ENCODE results near the gene CHRNG.

CHRNG gene

GRCh38 chr2:232497348-232497747 lies 42.1 kb upstream of the CHRNG start:
- H3K4me3 ChIP-seq (ENCODE audit: low read depth in 1 of 2, low read length in 2 of 2): no peak overlapping the region
- no peak overlapping the region for H3K9ac ChIP-seq (ENCODE audit: low read length)
- H3K27ac ChIP-seq (ENCODE audit: low read depth, low read length): no peak overlapping the region
- no peaks in the 10 kb centered on the region for H3K4me1 ChIP-seq (ENCODE audit: insufficient read depth, low read length)
- H3K36me3 ChIP-seq (ENCODE audit: insufficient read depth, low read length): no peaks in the 10 kb centered on the region
- no peaks in the 10 kb centered on the region for H3K9me3 ChIP-seq (ENCODE audit: low read length)
- H3K27me3 ChIP-seq (ENCODE audit: control insufficient read depth in 1 of 2, insufficient read depth in 2 of 2, low read length in 2 of 2): no peaks in the 10 kb centered on the region

- Histone ChIP-seq H3K4me1 (ENCODE audit: insufficient read depth, low read length) (no peaks in the 10 kb centered on the region), H3K27me3 (ENCODE audit: control insufficient read depth in 1 of 2, insufficient read depth in 2 of 2, low read length in 2 of 2) (peaks cover 0 to 4% of the 10 kb centered on the region in 2 donors), H3K9me3 (ENCODE audit: low read length) (no peaks in the 10 kb centered on the region), H3K4me3 (ENCODE audit: low read depth in 1 of 2, low read length in 2 of 2) (no peak overlapping the region), H3K27ac (ENCODE audit: low read depth, low read length) (no peak overlapping the region), H3K9ac (ENCODE audit: low read length) (no peak overlapping the region), H3K36me3 (ENCODE audit: insufficient read depth, low read length) (no peaks in the 10 kb centered on the region)
Measured at GRCh38 chr2:232498452-232498851, 41.0 kb upstream of the CHRNG start.

- Histone ChIP-seq H3K4me3 (ENCODE audit: low read depth in 1 of 2, low read length in 2 of 2) (no peak overlapping the region), H3K9ac (ENCODE audit: low read length) (no peak overlapping the region), H3K27me3 (ENCODE audit: control insufficient read depth in 1 of 2, insufficient read depth in 2 of 2, low read length in 2 of 2) (peaks cover 0 to 15% of the 10 kb centered on the region in 2 donors), H3K36me3 (ENCODE audit: insufficient read depth, low read length) (no peaks in the 10 kb centered on the region), H3K9me3 (ENCODE audit: low read length) (no peaks in the 10 kb centered on the region), H3K27ac (ENCODE audit: low read depth, low read length) (no peak overlapping the region), H3K4me1 (ENCODE audit: insufficient read depth, low read length) (peaks cover 4% of the 10 kb centered on the region)
Measured at GRCh38 chr2:232501331-232501771, 38.1 kb upstream of the CHRNG start.

GRCh38 chr2:232501794-232502390 lies 37.6 kb upstream of the CHRNG start:
- Histone ChIP-seq H3K27ac (ENCODE audit: low read depth, low read length) (no peak overlapping the region), H3K9ac (ENCODE audit: low read length) (no peak overlapping the region), H3K9me3 (ENCODE audit: low read length) (no peaks in the 10 kb centered on the region), H3K4me1 (ENCODE audit: insufficient read depth, low read length) (peaks cover 4% of the 10 kb centered on the region), H3K27me3 (ENCODE audit: control insufficient read depth in 1 of 2, insufficient read depth in 2 of 2, low read length in 2 of 2) (peaks cover 0 to 15% of the 10 kb centered on the region in 2 donors), H3K36me3 (ENCODE audit: insufficient read depth, low read length) (no peaks in the 10 kb centered on the region), H3K4me3 (ENCODE audit: low read depth in 1 of 2, low read length in 2 of 2) (no peak overlapping the region)

GRCh38 chr2:232502511-232502910 lies 37.0 kb upstream of the CHRNG start:
- Histone ChIP-seq H3K4me3 (ENCODE audit: low read depth in 1 of 2, low read length in 2 of 2) (no peak overlapping the region), H3K9ac (ENCODE audit: low read length) (no peak overlapping the region), H3K36me3 (ENCODE audit: insufficient read depth, low read length) (no peaks in the 10 kb centered on the region), H3K27ac (ENCODE audit: low read depth, low read length) (no peak overlapping the region), H3K27me3 (ENCODE audit: control insufficient read depth in 1 of 2, insufficient read depth in 2 of 2, low read length in 2 of 2) (peaks cover 0 to 15% of the 10 kb centered on the region in 2 donors), H3K4me1 (ENCODE audit: insufficient read depth, low read length) (peaks cover 4% of the 10 kb centered on the region), H3K9me3 (ENCODE audit: low read length) (no peaks in the 10 kb centered on the region)

- peaks cover 0 to 15% of the 10 kb centered on the region in 2 donors for H3K27me3 ChIP-seq (ENCODE audit: control insufficient read depth in 1 of 2, insufficient read depth in 2 of 2, low read length in 2 of 2)
- no peaks in the 10 kb centered on the region for H3K36me3 ChIP-seq (ENCODE audit: insufficient read depth, low read length)
- no peaks in the 10 kb centered on the region for H3K9me3 ChIP-seq (ENCODE audit: low read length)
- peak overlapping the region; percentile 25 for H3K27ac ChIP-seq (ENCODE audit: low read depth, low read length)
- peaks cover 4% of the 10 kb centered on the region for H3K4me1 ChIP-seq (ENCODE audit: insufficient read depth, low read length)
- no peak overlapping the region for H3K9ac ChIP-seq (ENCODE audit: low read length)
- H3K4me3 ChIP-seq (ENCODE audit: low read depth in 1 of 2, low read length in 2 of 2): peak overlapping the region; percentile 43 to 77
Measured at GRCh38 chr2:232502911-232503808, 36.3 kb upstream of the CHRNG start.

GRCh38 chr2:232503809-232504323 lies 35.6 kb upstream of the CHRNG start:
- H3K27ac ChIP-seq (ENCODE audit: low read depth, low read length): peak overlapping the region; percentile 25

GRCh38 chr2:232504438-232504837 lies 35.1 kb upstream of the CHRNG start:
- H3K9me3 ChIP-seq (ENCODE audit: low read length): no peaks in the 10 kb centered on the region
- H3K4me3 ChIP-seq (ENCODE audit: low read depth in 1 of 2, low read length in 2 of 2): no peak overlapping the region
- H3K36me3 ChIP-seq (ENCODE audit: insufficient read depth, low read length): no peaks in the 10 kb centered on the region
- H3K27ac ChIP-seq (ENCODE audit: low read depth, low read length): no peak overlapping the region
- H3K9ac ChIP-seq (ENCODE audit: low read length): no peak overlapping the region
- peaks cover 4% of the 10 kb centered on the region for H3K4me1 ChIP-seq (ENCODE audit: insufficient read depth, low read length)
- peaks cover 0 to 15% of the 10 kb centered on the region in 2 donors for H3K27me3 ChIP-seq (ENCODE audit: control insufficient read depth in 1 of 2, insufficient read depth in 2 of 2, low read length in 2 of 2)

More at GRCh38 chr2:232503809-232504323, 35.6 kb upstream of the CHRNG start:
- no peaks in the 10 kb centered on the region for H3K9me3 ChIP-seq (ENCODE audit: low read length)
- no peak overlapping the region for H3K9ac ChIP-seq (ENCODE audit: low read length)
- peaks cover 4% of the 10 kb centered on the region for H3K4me1 ChIP-seq (ENCODE audit: insufficient read depth, low read length)
- no peaks in the 10 kb centered on the region for H3K36me3 ChIP-seq (ENCODE audit: insufficient read depth, low read length)
- peaks cover 0 to 15% of the 10 kb centered on the region in 2 donors for H3K27me3 ChIP-seq (ENCODE audit: control insufficient read depth in 1 of 2, insufficient read depth in 2 of 2, low read length in 2 of 2)
- H3K4me3 ChIP-seq (ENCODE audit: low read depth in 1 of 2, low read length in 2 of 2): peak overlapping the region; percentile 43 to 77

- no peak overlapping the region for H3K27ac ChIP-seq (ENCODE audit: low read depth, low read length)
Measured at GRCh38 chr2:232505856-232506255, 33.6 kb upstream of the CHRNG start.

GRCh38 chr2:232506709-232507108 lies 32.8 kb upstream of the CHRNG start:
- Histone ChIP-seq H3K9ac (ENCODE audit: low read length) (no peak overlapping the region), H3K27me3 (ENCODE audit: control insufficient read depth in 1 of 2, insufficient read depth in 2 of 2, low read length in 2 of 2) (peaks cover 0 to 15% of the 10 kb centered on the region in 2 donors), H3K9me3 (ENCODE audit: low read length) (no peaks in the 10 kb centered on the region), H3K27ac (ENCODE audit: low read depth, low read length) (no peak overlapping the region), H3K4me3 (ENCODE audit: low read depth in 1 of 2, low read length in 2 of 2) (no peak overlapping the region), H3K36me3 (ENCODE audit: insufficient read depth, low read length) (no peaks in the 10 kb centered on the region), H3K4me1 (ENCODE audit: insufficient read depth, low read length) (peaks cover 4% of the 10 kb centered on the region)

More at GRCh38 chr2:232505856-232506255, 33.6 kb upstream of the CHRNG start:
- Histone ChIP-seq H3K27me3 (ENCODE audit: control insufficient read depth in 1 of 2, insufficient read depth in 2 of 2, low read length in 2 of 2) (peaks cover 0 to 15% of the 10 kb centered on the region in 2 donors), H3K36me3 (ENCODE audit: insufficient read depth, low read length) (no peaks in the 10 kb centered on the region), H3K4me3 (ENCODE audit: low read depth in 1 of 2, low read length in 2 of 2) (no peak overlapping the region), H3K4me1 (ENCODE audit: insufficient read depth, low read length) (peaks cover 4% of the 10 kb centered on the region), H3K9me3 (ENCODE audit: low read length) (no peaks in the 10 kb centered on the region), H3K9ac (ENCODE audit: low read length) (no peak overlapping the region)

GRCh38 chr2:232508251-232508650 lies 31.2 kb upstream of the CHRNG start:
- H3K4me3 ChIP-seq (ENCODE audit: low read depth in 1 of 2, low read length in 2 of 2): no peak overlapping the region
- peaks cover 0 to 14% of the 10 kb centered on the region in 2 donors for H3K27me3 ChIP-seq (ENCODE audit: control insufficient read depth in 1 of 2, insufficient read depth in 2 of 2, low read length in 2 of 2)
- no peaks in the 10 kb centered on the region for H3K9me3 ChIP-seq (ENCODE audit: low read length)
- no peak overlapping the region for H3K9ac ChIP-seq (ENCODE audit: low read length)
- H3K4me1 ChIP-seq (ENCODE audit: insufficient read depth, low read length): peaks cover 4% of the 10 kb centered on the region
- no peaks in the 10 kb centered on the region for H3K36me3 ChIP-seq (ENCODE audit: insufficient read depth, low read length)
- no peak overlapping the region for H3K27ac ChIP-seq (ENCODE audit: low read depth, low read length)
